Endothelial cell (in vitro differentiated cells): ENCODE data around the gene OR11G2. TPM values are rescaled to one million over a fixed set of nuclear protein-coding genes. Genes with fewer than 3 reads are reported as not detected.

Experiments
- DNase-seq: peaks from one replicate; pipeline ENCODE4 v3.0.0; 2021; ENCODE audit warnings: low spot score
- H3K27ac Mint-ChIP-seq: one replicate; pipeline ENCODE4 v1.8.0; 2021; ENCODE audit warnings: mixed read lengths, inconsistent platforms; ENCODE audit not compliant: unreplicated experiment
- H3K27me3 Mint-ChIP-seq: one replicate; pipeline ENCODE4 v1.8.0; 2021; ENCODE audit warnings: mild to moderate bottlenecking, moderate library complexity, mixed read lengths, inconsistent platforms; ENCODE audit not compliant: unreplicated experiment
- H3K36me3 Mint-ChIP-seq: one replicate; pipeline ENCODE4 v1.8.0; 2021; ENCODE audit warnings: mild to moderate bottlenecking, low read depth, mixed read lengths, inconsistent platforms; ENCODE audit not compliant: unreplicated experiment
- H3K4me1 Mint-ChIP-seq: one replicate; pipeline ENCODE4 v1.8.0; 2021; ENCODE audit warnings: mild to moderate bottlenecking, mixed read lengths, inconsistent platforms; ENCODE audit not compliant: unreplicated experiment
- H3K4me3 Mint-ChIP-seq: one replicate; pipeline ENCODE4 v1.8.0; 2021; ENCODE audit warnings: mild to moderate bottlenecking, mixed read lengths, inconsistent platforms; ENCODE audit not compliant: unreplicated experiment
- H3K9me3 Mint-ChIP-seq: one replicate; pipeline ENCODE4 v1.8.0; 2021; ENCODE audit warnings: mixed read lengths, inconsistent platforms; ENCODE audit not compliant: unreplicated experiment
- CTCF ChIP-seq: fragments of 200-600 bp; sonication (generic); IDR thresholded peaks from one replicate; pipeline ENCODE4 v1.5.0; 2021; ENCODE audit warnings: antibody characterized with exemption; ENCODE audit not compliant: unreplicated experiment
- total RNA-seq: library from RNA; stranded (reverse); fragmentation: NEBNext Ultra II Directional; extraction: Animal tissue kit (Norgen Biotek cat#: 25700); gene quantifications from one replicate; pipeline ENCODE4 v1.2.1, GENCODE V29; 2021; ENCODE audit not compliant: unreplicated experiment

OR11G2 gene
- total RNA-seq, 1 donor from 2014 or later, result not detected

GRCh38 chr14:20176330-20176729, 14.4 kb upstream of the OR11G2 start:
- H3K27ac Mint-ChIP-seq, result no peak overlapping the region
- H3K27me3 Mint-ChIP-seq, result no peaks in the 10 kb centered on the region
- no peaks in the 10 kb centered on the region for H3K4me1 Mint-ChIP-seq
- H3K4me3 Mint-ChIP-seq, result no peak overlapping the region
- no peak for DNase-seq
- no peak for TF ChIP-seq CTCF
- peaks cover 29% of the 10 kb centered on the region for H3K9me3 Mint-ChIP-seq
- H3K36me3 Mint-ChIP-seq, result peaks cover 6% of the 10 kb centered on the region

- peaks cover 6% of the 10 kb centered on the region for H3K36me3 Mint-ChIP-seq
- no peak overlapping the region for H3K27ac Mint-ChIP-seq
- TF ChIP-seq CTCF, result no peak
These were observed 13.2 kb upstream of the OR11G2 start for GRCh38 chr14:20177433-20177974.

GRCh38 chr14:20179218-20179617, 11.5 kb upstream of the OR11G2 start:
- no peak overlapping the region for H3K27ac Mint-ChIP-seq
- H3K9me3 Mint-ChIP-seq, result peaks cover 37% of the 10 kb centered on the region
- TF ChIP-seq CTCF, result no peak
- peaks cover 6% of the 10 kb centered on the region for H3K36me3 Mint-ChIP-seq
- DNase-seq, result no peak
- H3K27me3 Mint-ChIP-seq, result no peaks in the 10 kb centered on the region
- H3K4me1 Mint-ChIP-seq, result no peaks in the 10 kb centered on the region
- H3K4me3 Mint-ChIP-seq, result no peak overlapping the region

More at GRCh38 chr14:20177433-20177974, 13.2 kb upstream of the OR11G2 start:
- Mint-ChIP-seq H3K4me1 (no peaks in the 10 kb centered on the region), H3K9me3 (peaks cover 37% of the 10 kb centered on the region), H3K4me3 (no peak overlapping the region), H3K27me3 (no peaks in the 10 kb centered on the region)
- DNase-seq, result no peak

- no peaks in the 10 kb centered on the region for H3K4me1 Mint-ChIP-seq
- no peak overlapping the region for H3K4me3 Mint-ChIP-seq
These were observed 10.8 kb upstream of the OR11G2 start for GRCh38 chr14:20179880-20180279.

GRCh38 chr14:20180486-20180885, 10.2 kb upstream of the OR11G2 start:
- Mint-ChIP-seq H3K27me3 (no peaks in the 10 kb centered on the region), H3K36me3 (peaks cover 6% of the 10 kb centered on the region), H3K27ac (no peak overlapping the region), H3K9me3 (peaks cover 40% of the 10 kb centered on the region), H3K4me3 (no peak overlapping the region), H3K4me1 (no peaks in the 10 kb centered on the region)
- no peak for DNase-seq
- no peak for TF ChIP-seq CTCF

More at GRCh38 chr14:20179880-20180279, 10.8 kb upstream of the OR11G2 start:
- peaks cover 41% of the 10 kb centered on the region for H3K9me3 Mint-ChIP-seq
- H3K27ac Mint-ChIP-seq, result no peak overlapping the region
- H3K27me3 Mint-ChIP-seq, result no peaks in the 10 kb centered on the region
- peaks cover 6% of the 10 kb centered on the region for H3K36me3 Mint-ChIP-seq
- DNase-seq, result no peak
- TF ChIP-seq CTCF, result no peak
